PC-3 (cell line): ENCODE measurements around the gene C9orf57. TPM values are rescaled to one million over a fixed set of nuclear protein-coding genes. Genes with fewer than 3 reads are reported as not detected.

Experiments
- ATAC-seq: fragments of 200-7000 bp; cut with Tn5 transposase; 2 replicates; pipeline ENCODE4 v1.9.1; 2020; ENCODE audit warnings: mild to moderate bottlenecking, moderate library complexity
- BruUV-seq: library from RNA; stranded (reverse); fragments of 400-500 nt; replicated peaks from 2 replicates; lab custom pipeline; 2021; lab: Mats Ljungman, UMichigan
- CTCF ChIA-PET: fragments of 300-600 bp; sonication (Branson Sonifier 250); formaldehyde crosslinking; loops from one replicate; lab custom pipeline; 2022; ENCODE audit warnings: antibody characterized with exemption; lab: Charles Lee
- POLR2A ChIA-PET: fragments of 300-600 bp; sonication (Branson Sonifier 250); formaldehyde crosslinking; loops from one replicate; lab custom pipeline; 2022; ENCODE audit warnings: antibody characterized with exemption; ENCODE audit not compliant: unreplicated experiment; lab: Charles Lee
- DNase-seq: peaks from one replicate; pipeline ENCODE4 v3.0.0-alpha.2; 2015
- H2AFZ ChIP-seq: fragments of 300-600 bp; sonication (generic); 2 replicates; pipeline ENCODE4 v1.6.0; 2016; ENCODE audit warnings: antibody characterized with exemption, low read length
- H3F3A ChIP-seq: fragments of 300-600 bp; sonication (generic); one replicate; pipeline ENCODE4 v1.6.0; 2017; ENCODE audit warnings: antibody characterized with exemption, low read length, control low read depth, mild to moderate bottlenecking; ENCODE audit not compliant: unreplicated experiment
- H3K27ac ChIP-seq: fragments of 300-600 bp; sonication (generic); 2 replicates; pipeline ENCODE4 v1.5.1; 2016; ENCODE audit warnings: mild to moderate bottlenecking, low read length
- H3K27me3 ChIP-seq: fragments of 300-600 bp; sonication (generic); 2 replicates; pipeline ENCODE4 v1.6.1; 2016; ENCODE audit warnings: low read length, mixed read lengths
- H3K36me3 ChIP-seq: fragments of 300-600 bp; sonication (generic); 2 replicates; pipeline ENCODE4 v1.6.1; 2016; ENCODE audit warnings: low read depth, mixed run types, low read length, mixed read lengths
- H3K4me1 ChIP-seq: fragments of 300-600 bp; sonication (generic); 2 replicates; pipeline ENCODE4 v1.5.1; 2016; ENCODE audit warnings: low read length; ENCODE audit not compliant: insufficient read depth
- H3K4me2 ChIP-seq: fragments of 300-600 bp; sonication (generic); 2 replicates; pipeline ENCODE4 v1.6.0; 2016; ENCODE audit warnings: low read length
- H3K4me3 ChIP-seq: fragments of 300-600 bp; sonication (generic); 2 replicates; pipeline ENCODE4 v1.5.1; 2016; ENCODE audit warnings: mild to moderate bottlenecking, low read length, mixed read lengths
- H3K79me2 ChIP-seq: fragments of 300-600 bp; sonication (generic); 2 replicates; pipeline ENCODE4 v1.6.1; 2017; ENCODE audit warnings: low read length, mixed read lengths
- H3K9ac ChIP-seq: fragments of 300-600 bp; sonication (generic); 2 replicates; pipeline ENCODE4 v1.6.0; 2016; ENCODE audit warnings: mild to moderate bottlenecking, low read length
- H3K9me2 ChIP-seq: fragments of 300-600 bp; sonication (generic); replicated peaks from 2 replicates; pipeline ENCODE4 v1.6.1; 2016; ENCODE audit warnings: mixed run types, low read length, mixed read lengths
- H3K9me3 ChIP-seq: fragments of 300-600 bp; sonication (generic); 2 replicates; pipeline ENCODE4 v1.6.1; 2016; ENCODE audit warnings: low read length, mixed read lengths
- H4K20me1 ChIP-seq: fragments of 300-600 bp; sonication (generic); 2 replicates; pipeline ENCODE4 v1.6.1; 2016; ENCODE audit warnings: low read length, mixed read lengths
- EZH2 ChIP-seq: fragments of 300-600 bp; sonication (generic); IDR thresholded peaks from one replicate; pipeline ENCODE4 v1.6.1; 2017; ENCODE audit warnings: antibody characterized with exemption, mild to moderate bottlenecking, low read length; ENCODE audit not compliant: unreplicated experiment
- EZH2phosphoT487 ChIP-seq: fragments of 300-600 bp; sonication (generic); IDR thresholded peaks from 2 replicates; pipeline ENCODE4 v1.6.1; 2018; ENCODE audit warnings: mild to moderate bottlenecking, antibody characterized with exemption, low read length, borderline replicate concordance
- intact Hi-C: fragments of 100-400 bp; cut with micrococcal nuclease; formaldehyde crosslinking; loops from 2 replicates; pipeline ENCODE4 v1.9.0; 2023
- total RNA-seq: library from RNA; depleted of rRNA; stranded (reverse); fragments of >200 nt; gene quantifications from 2 replicates; pipeline ENCODE4 v1.2.3, GENCODE V29; 2014
- TF ChIP-seq, protein P1 (sequence below): fragments of 300-600 bp; sonication (generic); conservative IDR thresholded peaks from 2 replicates; pipeline ENCODE4 v1.5.1; 2017; ENCODE audit warnings: antibody characterized with exemption, low read depth, mild to moderate bottlenecking, low read length

C9orf57 gene
- total RNA-seq, 1 experiment from 2014 or later: not detected

DNA sequence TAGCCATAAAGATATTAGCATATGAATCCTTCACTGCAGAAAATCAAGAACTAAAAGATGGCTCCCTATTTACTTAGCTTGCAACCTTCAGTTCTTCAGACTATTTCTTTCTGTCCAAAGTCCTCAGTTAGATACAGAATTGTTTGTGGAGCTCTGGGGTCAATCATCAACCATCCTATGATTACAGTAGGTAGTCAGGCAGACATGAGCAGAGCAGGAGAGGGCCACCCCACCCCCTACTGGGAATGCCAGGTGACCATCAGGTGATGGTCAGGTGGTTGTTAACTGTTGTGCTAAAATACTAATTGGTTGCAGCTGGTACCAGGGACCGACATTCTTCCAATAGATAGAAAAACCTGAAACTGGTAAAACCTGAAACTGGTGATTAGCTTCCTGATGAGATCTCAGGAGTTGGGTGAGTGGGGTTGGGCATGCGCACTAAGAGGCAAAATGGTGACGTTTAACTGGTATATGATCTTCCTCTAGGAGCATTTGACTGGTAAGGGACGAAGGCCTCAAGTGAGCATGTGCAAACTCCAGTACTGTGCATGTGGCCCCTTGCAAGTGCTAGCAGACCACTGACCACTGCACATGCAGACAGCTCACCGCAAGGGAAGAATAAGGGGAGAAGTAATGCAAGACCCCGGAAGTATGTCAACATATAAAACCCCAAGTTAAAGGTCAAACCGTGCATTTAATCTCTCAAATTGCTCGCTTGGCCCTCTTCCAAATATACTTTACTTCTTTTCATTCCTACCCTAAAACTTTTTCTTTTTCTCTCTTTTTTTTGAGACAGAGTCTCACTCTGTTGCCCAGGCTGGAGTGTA is 13.6 kb downstream of the C9orf57 start:
- CTCF ChIA-PET: no interaction called here
- BruUV-seq: no TSS peak
- H3K9ac ChIP-seq: no peak overlapping the region

DNA sequence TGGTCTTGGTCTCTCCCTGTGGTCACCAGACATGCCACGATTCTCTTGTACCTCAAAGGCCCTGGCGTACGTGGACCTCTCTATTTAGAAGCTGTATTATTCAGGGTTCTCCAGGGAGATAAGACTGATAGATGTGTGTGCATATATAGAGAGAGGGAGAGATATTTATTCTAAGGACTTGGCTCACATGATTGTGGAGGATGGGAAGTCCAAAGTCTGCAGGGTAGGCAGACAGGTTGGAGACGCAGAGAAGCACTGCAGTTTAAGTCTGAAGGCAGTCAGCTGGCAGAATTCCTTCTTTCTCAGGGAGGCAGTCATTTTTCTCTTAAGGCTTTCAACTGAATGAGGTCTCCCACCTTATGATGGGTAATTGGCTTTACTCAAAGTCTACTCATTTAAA is 16.3 kb downstream of the C9orf57 start:
- no peaks in the 10 kb centered on the region for H3K9me2 ChIP-seq
- H3K4me1 ChIP-seq: peaks cover 8% of the 10 kb centered on the region; the same call in 1 of the 2 replicates
- no peaks in the 10 kb centered on the region for H3K36me3 ChIP-seq
- no peaks in the 10 kb centered on the region for H3K9me3 ChIP-seq
- ChIA-PET POLR2A (no interaction called here), CTCF (no interaction called here)
- no peaks in the 10 kb centered on the region for H3F3A ChIP-seq
- ATAC-seq (no peak), DNase-seq (no peak)
- no peak overlapping the region for H3K4me2 ChIP-seq
- H3K9ac ChIP-seq: no peak overlapping the region
- no peak overlapping the region for H2AFZ ChIP-seq
- BruUV-seq: no TSS peak
- H3K27ac ChIP-seq: no peak overlapping the region
- intact Hi-C loops: no loop called here
- TF ChIP-seq EZH2: no peak
- TF ChIP-seq EZH2phosphoT487: no peak
- TF ChIP-seq, protein P1, sequence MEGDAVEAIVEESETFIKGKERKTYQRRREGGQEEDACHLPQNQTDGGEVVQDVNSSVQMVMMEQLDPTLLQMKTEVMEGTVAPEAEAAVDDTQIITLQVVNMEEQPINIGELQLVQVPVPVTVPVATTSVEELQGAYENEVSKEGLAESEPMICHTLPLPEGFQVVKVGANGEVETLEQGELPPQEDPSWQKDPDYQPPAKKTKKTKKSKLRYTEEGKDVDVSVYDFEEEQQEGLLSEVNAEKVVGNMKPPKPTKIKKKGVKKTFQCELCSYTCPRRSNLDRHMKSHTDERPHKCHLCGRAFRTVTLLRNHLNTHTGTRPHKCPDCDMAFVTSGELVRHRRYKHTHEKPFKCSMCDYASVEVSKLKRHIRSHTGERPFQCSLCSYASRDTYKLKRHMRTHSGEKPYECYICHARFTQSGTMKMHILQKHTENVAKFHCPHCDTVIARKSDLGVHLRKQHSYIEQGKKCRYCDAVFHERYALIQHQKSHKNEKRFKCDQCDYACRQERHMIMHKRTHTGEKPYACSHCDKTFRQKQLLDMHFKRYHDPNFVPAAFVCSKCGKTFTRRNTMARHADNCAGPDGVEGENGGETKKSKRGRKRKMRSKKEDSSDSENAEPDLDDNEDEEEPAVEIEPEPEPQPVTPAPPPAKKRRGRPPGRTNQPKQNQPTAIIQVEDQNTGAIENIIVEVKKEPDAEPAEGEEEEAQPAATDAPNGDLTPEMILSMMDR: no peak
- H3K4me3 ChIP-seq: no peak overlapping the region
- no peaks in the 10 kb centered on the region for H3K79me2 ChIP-seq
- H3K27me3 ChIP-seq: no peaks in the 10 kb centered on the region
- no peaks in the 10 kb centered on the region for H4K20me1 ChIP-seq

More for the DNA sequence above, 13.6 kb downstream of the C9orf57 start:
- no peak overlapping the region for H3K27ac ChIP-seq
- no peaks in the 10 kb centered on the region for H3K36me3 ChIP-seq
- no peak for TF ChIP-seq EZH2phosphoT487
- TF ChIP-seq, protein P1: no peak
- no peak for TF ChIP-seq EZH2
- H3K79me2 ChIP-seq: no peaks in the 10 kb centered on the region
- peaks cover 5% of the 10 kb centered on the region; the same call in 1 of the 2 replicates for H3K4me1 ChIP-seq
- ATAC-seq (no peak), DNase-seq (no peak)
- no peaks in the 10 kb centered on the region for H3K9me3 ChIP-seq
- intact Hi-C loops: no loop called here
- no peak overlapping the region for H3K4me3 ChIP-seq
- H3F3A ChIP-seq: no peaks in the 10 kb centered on the region
- no peaks in the 10 kb centered on the region for H3K9me2 ChIP-seq
- H4K20me1 ChIP-seq: no peaks in the 10 kb centered on the region
- POLR2A ChIA-PET: no interaction called here
- H2AFZ ChIP-seq: no peak overlapping the region
- no peak overlapping the region for H3K4me2 ChIP-seq
- H3K27me3 ChIP-seq: no peaks in the 10 kb centered on the region

DNA sequence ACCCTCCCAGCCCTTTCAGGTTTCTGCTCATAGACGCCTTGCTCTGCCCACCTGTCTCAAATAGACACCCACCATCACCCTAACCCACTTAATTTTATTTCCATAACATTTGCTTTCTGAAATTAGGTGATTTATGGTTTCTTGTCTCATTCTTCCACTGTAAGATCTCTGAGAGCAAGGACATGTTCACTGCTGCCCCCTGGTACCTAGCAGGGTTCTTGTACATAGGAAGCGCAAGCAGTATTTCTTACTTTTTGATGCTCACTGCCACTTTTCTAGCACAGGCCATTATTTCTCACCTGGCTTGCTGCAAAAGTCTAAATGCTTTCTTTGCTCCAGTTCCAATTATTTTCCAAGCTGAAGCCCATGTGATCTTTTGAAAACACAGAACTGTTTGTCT is 16.8 kb downstream of the C9orf57 start:
- Histone ChIP-seq H3K27me3 (no peaks in the 10 kb centered on the region), H3K4me3 (no peak overlapping the region), H2AFZ (no peak overlapping the region), H3F3A (no peaks in the 10 kb centered on the region), H3K27ac (no peak overlapping the region), H3K9me2 (no peaks in the 10 kb centered on the region), H3K36me3 (no peaks in the 10 kb centered on the region), H4K20me1 (no peaks in the 10 kb centered on the region), H3K79me2 (no peaks in the 10 kb centered on the region), H3K9me3 (no peaks in the 10 kb centered on the region), H3K4me2 (no peak overlapping the region), H3K9ac (no peak overlapping the region), H3K4me1 (peaks cover 8% of the 10 kb centered on the region; the same call in 1 of the 2 replicates)
- DNase-seq (no peak), ATAC-seq (no peak)
- no TSS peak for BruUV-seq
- POLR2A ChIA-PET: no interaction called here
- CTCF ChIA-PET: no interaction called here
- intact Hi-C loops: no loop called here
- TF ChIP-seq, protein P1: no peak
- TF ChIP-seq EZH2 (no peak), EZH2phosphoT487 (no peak)
